Heart right ventricle (tissue), 16 donors: Measurements from ENCODE around the gene TOGARAM2. TPM values are rescaled to one million over a fixed set of nuclear protein-coding genes. Genes with fewer than 3 reads are reported as not detected.

Experiments used
- ATAC-seq, 8 donors: fragments of 200-7000 bp; cut with Tn5 transposase; one replicate each; pipeline ENCODE4 v1.9.1; 2020; ENCODE audit warnings: mild to moderate bottlenecking in 8 of 8, moderate library complexity in 8 of 8, moderate number of reproducible peaks in 1 of 8
- DNase-seq, 2 donors: peaks; one replicate each; pipeline ENCODE4 v3.0.0-alpha.2; 2020
- H3K27ac ChIP-seq, 10 donors: fragments of 200-600 bp; sonication (generic) in 2 of 10; one replicate each; pipeline versions ENCODE4 v1.5.0 to v1.8.0; 2020 to 2022; ENCODE audit warnings: mild to moderate bottlenecking in 3 of 10
- H3K27me3 ChIP-seq, 7 donors: fragments of 200-600 bp; one replicate each; pipeline ENCODE4 v1.8.0; 2021 to 2022; ENCODE audit warnings: mild to moderate bottlenecking in 2 of 7
- H3K36me3 ChIP-seq, 9 donors: fragments of 200-600 bp; sonication (generic) in 1 of 9; one replicate each; pipeline versions ENCODE4 v1.5.0 to v1.8.0; 2020 to 2022; ENCODE audit warnings: mild to moderate bottlenecking in 2 of 9
- H3K4me1 ChIP-seq, 9 donors: fragments of 200-600 bp; sonication (generic) in 1 of 9; one replicate each; pipeline versions ENCODE4 v1.5.0 to v1.8.0; 2020 to 2022; ENCODE audit warnings: mild to moderate bottlenecking in 4 of 9
- H3K4me3 ChIP-seq, 10 donors: fragments of 200-600 bp; sonication (generic) in 2 of 10; one replicate each; pipeline versions ENCODE4 v1.5.0 to v1.8.0; 2020 to 2022; ENCODE audit warnings: mild to moderate bottlenecking in 7 of 10, moderate library complexity in 2 of 10
- H3K9me3 ChIP-seq, 11 donors: fragments of 200-600 bp in 10 of 11; sonication (generic) in 2 of 11; one replicate each; pipeline versions ENCODE4 v1.5.0 to v1.8.0; 2013 to 2022; ENCODE audit warnings: mild to moderate bottlenecking in 2 of 11, control low read depth in 1 of 11, moderate library complexity in 1 of 11
- CTCF ChIP-seq, 9 donors: fragments of 200-600 bp; sonication (generic) in 2 of 9; IDR thresholded peaks; one replicate each; pipeline versions ENCODE4 v1.5.0 to v1.8.0; 2021 to 2022; ENCODE audit warnings: antibody characterized with exemption in 9 of 9, mild to moderate bottlenecking in 5 of 9, moderate library complexity in 1 of 9
- WGBS, 2 donors: extraction: QIAGEN DNeasy Blood & Tissue Kit; methylation state at CpG; one replicate each; pipeline ENCODE4 v1.1.7; 2013; ENCODE audit warnings: inconsistent platforms in 1 of 2; 5-methylcytosine and 5-hydroxymethylcytosine counted together
- intact Hi-C, 10 donors: fragments of 100-400 bp; cut with DNase I; formaldehyde crosslinking; loops; one replicate each; pipeline versions ENCODE4 v1.11.1 to v1.14.2; 2022
- polyA plus RNA-seq, 2 donors: library from polyadenylated mRNA; stranded (reverse); fragments of 200-250 nt; gene quantifications; one replicate each; pipeline ENCODE4 v1.2.3, GENCODE V29; 2013
- total RNA-seq, 10 donors: library from RNA; stranded (reverse); fragmentation: NEBNext Ultra II Directional in 3 of 10; extraction: Animal tissue kit (Norgen Biotek cat#: 25700) in 3 of 10; gene quantifications; one replicate each; pipeline versions ENCODE4 v1.2.1 to v1.2.4, GENCODE V29; 2021 to 2023
- donor health status: Arrhythmogenic right ventricular cardiomyopathy.
- donor health status: ischemic (EF 13 %, LVEDD 7.1; RV severe dilation, severe dysfunction).
- donor health status: healthy with polysubstance abuse.
- donor health status: DM: no; HTN: yes; CAD: no.
- donor health status: DM: no; HTN: no; CAD: no.
- donor health status: ischemic (EF 25% LVEDD 6.9; RV normal size, moderate dysfunction).
- donor health status: ischemic (EF 25% LVEDD 5.7; RV mildly dilated, moderate dysfunction).
- donor health status: healthy.
- donor health status: DM: yes; HTN: yes; CAD: no.
- donor health status: Ischemic cardiomyopathy.
- donor health status: ischemic (EF 35%, LVEDD 5.7; RV mildly dilated, moderate dysfunction).
- donor health status: nonischemic (EF 11% LVEDD 7.7; RV severe dilation, severe dysfunction).
- donor health status: DM: yes; HTN: yes; CAD: no.
- donor health status: PGD.
- donor health status: ischemic (EF 29% LVEDD 5.4; RV normal size, mild dysfunction).
- donor health status: nonischemic (EF 23%, LVEDD 6.1; RV moderate dilation, normal function).

TOGARAM2 gene
- total and polyA plus RNA-seq, 12 donors = 1.4 to 68.3 (median 14.6) TPM

- H3K27ac ChIP-seq = no peak overlapping the region
- no peaks in the 10 kb centered on the region for H3K36me3 ChIP-seq
- H3K27me3 ChIP-seq = no peaks in the 10 kb centered on the region
- peaks cover 0 to 21% (median 7%) of the 10 kb centered on the region in 9 donors for H3K4me1 ChIP-seq
- DNase-seq (no peak), ATAC-seq (no peak)
- no peak for TF ChIP-seq CTCF (IDR thresholded peaks at IDR 0.05)
- no peak overlapping the region for H3K4me3 ChIP-seq
- intact Hi-C loops = no loop called here
- 90 to 94% methylated on average over 4 of the region's 4 CpGs for WGBS, 2 donors
- H3K9me3 ChIP-seq = no peaks in the 10 kb centered on the region
These were observed 83.2 kb downstream of the TOGARAM2 start for GRCh38 chr2:29064346-29064715.

DNA sequence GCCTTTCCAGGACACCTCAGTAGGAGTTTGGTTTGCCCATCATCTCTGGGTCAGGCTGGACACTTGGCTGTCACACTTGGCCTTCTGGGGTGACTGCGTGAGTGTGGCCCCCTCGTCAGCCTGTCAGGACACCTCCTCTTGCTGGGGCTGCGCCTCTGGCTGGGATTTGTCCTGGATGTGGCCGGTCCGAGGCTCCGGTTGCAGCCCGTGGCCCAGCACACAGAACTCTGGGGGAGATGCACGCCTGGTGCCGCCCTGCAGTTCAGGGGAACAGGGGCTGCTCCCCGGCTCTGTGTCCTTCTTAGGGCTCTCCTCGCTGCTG, 83.6 kb downstream of the TOGARAM2 start:
- Histone ChIP-seq H3K4me3 (no peak overlapping the region), H3K27ac (peak overlapping the region in 2 of 10 donors; percentile 27 to 30), H3K27me3 (no peaks in the 10 kb centered on the region), H3K36me3 (no peaks in the 10 kb centered on the region), H3K4me1 (peaks cover 0 to 21% (median 7%) of the 10 kb centered on the region in 9 donors), H3K9me3 (no peaks in the 10 kb centered on the region)
- ATAC-seq = peak in 1 of 8 donors; percentile 4
- 75% methylated on average over 11 of the region's 11 CpGs for WGBS, 2 donors
- TF ChIP-seq CTCF (IDR thresholded peaks at IDR 0.05) = no peak
- DNase-seq = no peak
- intact Hi-C loops = loop anchor here in 1 of 10 donors (5.0 kb wide), 1 partner anchor 53 kb away; the partner anchor contains the start of gene CLIP4

GRCh38 chr2:29065068-29065811, 84.1 kb downstream of the TOGARAM2 start:
- Histone ChIP-seq H3K9me3 (no peaks in the 10 kb centered on the region), H3K36me3 (no peaks in the 10 kb centered on the region), H3K27me3 (no peaks in the 10 kb centered on the region), H3K27ac (peak overlapping the region in 5 of 10 donors; percentile 9 to 36 (median 27)), H3K4me3 (no peak overlapping the region), H3K4me1 (peaks cover 0 to 21% (median 7%) of the 10 kb centered on the region in 9 donors)
- 58 to 74% methylated on average over 10 of the region's 10 CpGs for WGBS, 2 donors
- DNase-seq (no peak), ATAC-seq (peak in 7 of 8 donors; percentile 10 to 61 (median 35))
- intact Hi-C loops = loop anchor here in 1 of 10 donors (5.0 kb wide), 1 partner anchor 52 kb away; the partner anchor contains the start of gene CLIP4
- no peak for TF ChIP-seq CTCF (IDR thresholded peaks at IDR 0.05)

DNA sequence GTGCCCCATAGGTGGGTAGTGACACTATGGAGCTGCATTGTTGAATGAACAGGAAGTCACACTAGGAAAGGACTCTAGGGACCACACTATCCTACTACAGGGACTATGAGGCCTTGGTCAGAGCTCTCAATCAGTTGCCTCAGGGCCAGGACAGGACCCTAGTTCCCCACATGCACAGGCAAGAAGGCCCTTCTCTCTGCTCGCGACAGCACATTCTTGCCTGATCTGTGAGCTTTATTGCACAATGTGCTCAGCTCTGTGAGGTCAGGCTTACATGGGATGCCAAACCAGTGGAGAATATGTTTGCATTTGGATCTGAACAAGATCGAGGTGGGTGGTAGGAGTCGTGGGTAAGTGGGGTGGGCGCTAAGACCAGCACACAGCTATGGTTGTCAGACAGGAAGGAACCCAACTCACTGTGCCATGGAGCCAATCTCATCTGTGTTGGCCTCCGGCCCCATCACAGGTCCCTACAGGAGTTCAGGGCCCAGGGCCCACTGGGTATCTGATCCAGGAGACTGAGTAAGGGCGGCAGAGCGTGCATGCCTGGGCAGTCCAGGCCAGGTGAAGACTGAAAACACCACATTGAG, 85.3 kb downstream of the TOGARAM2 start:
- Histone ChIP-seq H3K9me3 (no peaks in the 10 kb centered on the region), H3K36me3 (no peaks in the 10 kb centered on the region), H3K27me3 (peaks cover 0 to 1% (median 0%) of the 10 kb centered on the region in 7 donors), H3K4me3 (no peak overlapping the region), H3K4me1 (peaks cover 0 to 21% (median 7%) of the 10 kb centered on the region in 9 donors), H3K27ac (no peak overlapping the region)
- no peak for TF ChIP-seq CTCF (IDR thresholded peaks at IDR 0.05)
- peak in 2 of 8 donors; percentile 35 to 37 for ATAC-seq
- no peak for DNase-seq
- intact Hi-C loops = loop anchor here in 1 of 10 donors (5.0 kb wide), 1 partner anchor 51 kb away; the partner anchor contains the start of gene CLIP4
- 84 to 91% methylated on average over 8 of the region's 8 CpGs for WGBS, 2 donors
